Measurements from ENCODE around the gene OCRL.

Gene OCRL

DNA sequence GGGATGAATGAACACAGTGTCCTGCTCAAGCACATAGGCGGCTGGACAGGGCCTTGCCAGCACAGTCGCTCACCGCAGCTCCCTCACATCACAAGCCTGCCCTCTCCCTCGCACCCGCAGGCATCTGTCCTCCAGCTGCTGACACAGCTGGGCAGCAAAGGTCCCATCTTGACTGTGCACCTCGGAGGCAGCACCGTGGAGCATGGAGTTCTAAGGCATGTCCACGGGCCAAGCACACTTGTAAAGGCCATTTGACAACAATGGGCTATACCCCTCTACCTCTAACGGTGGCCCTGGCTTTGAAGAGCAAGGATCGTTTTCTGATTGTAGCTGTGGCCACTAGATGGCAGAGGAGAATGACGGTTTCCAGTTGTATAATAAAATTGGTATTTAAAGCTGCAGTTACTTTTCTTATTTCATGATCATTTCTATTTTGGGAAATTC, 60.9 kb downstream of the OCRL start:
- H3K27ac Mint-ChIP-seq: peak overlapping the region in 1 of 3 experiments; percentile 78

DNA sequence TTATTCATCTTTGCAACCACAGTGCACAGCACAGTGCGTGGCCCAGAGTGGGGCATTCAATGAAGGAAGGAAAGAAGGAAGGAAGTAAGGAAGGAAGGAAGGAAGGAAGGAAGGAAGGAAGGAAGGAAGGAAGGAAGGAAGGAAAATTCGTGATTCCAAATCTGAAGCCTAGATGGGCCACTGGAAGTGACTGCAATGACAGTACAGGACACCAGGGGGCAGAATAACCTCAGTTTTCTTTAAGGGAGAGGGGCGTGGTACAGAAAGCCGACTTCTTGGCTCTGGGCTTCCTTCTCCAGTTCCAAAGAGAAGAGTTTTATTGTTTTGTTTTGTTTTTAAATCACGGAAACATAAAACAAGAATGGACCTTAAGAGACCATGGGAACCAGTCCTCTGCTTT, 66.9 kb downstream of the OCRL start:
- no peaks in the 10 kb centered on the region for H3K9me3 Mint-ChIP-seq
- no peak overlapping the region for H3K4me3 Mint-ChIP-seq
- peak overlapping the region in 1 of 3 experiments; percentile 1 for H3K27ac Mint-ChIP-seq
- peaks cover 18% of the 10 kb centered on the region for H3K27me3 Mint-ChIP-seq (ENCODE audit: low read depth)
- TF ChIP-seq, protein P1, sequence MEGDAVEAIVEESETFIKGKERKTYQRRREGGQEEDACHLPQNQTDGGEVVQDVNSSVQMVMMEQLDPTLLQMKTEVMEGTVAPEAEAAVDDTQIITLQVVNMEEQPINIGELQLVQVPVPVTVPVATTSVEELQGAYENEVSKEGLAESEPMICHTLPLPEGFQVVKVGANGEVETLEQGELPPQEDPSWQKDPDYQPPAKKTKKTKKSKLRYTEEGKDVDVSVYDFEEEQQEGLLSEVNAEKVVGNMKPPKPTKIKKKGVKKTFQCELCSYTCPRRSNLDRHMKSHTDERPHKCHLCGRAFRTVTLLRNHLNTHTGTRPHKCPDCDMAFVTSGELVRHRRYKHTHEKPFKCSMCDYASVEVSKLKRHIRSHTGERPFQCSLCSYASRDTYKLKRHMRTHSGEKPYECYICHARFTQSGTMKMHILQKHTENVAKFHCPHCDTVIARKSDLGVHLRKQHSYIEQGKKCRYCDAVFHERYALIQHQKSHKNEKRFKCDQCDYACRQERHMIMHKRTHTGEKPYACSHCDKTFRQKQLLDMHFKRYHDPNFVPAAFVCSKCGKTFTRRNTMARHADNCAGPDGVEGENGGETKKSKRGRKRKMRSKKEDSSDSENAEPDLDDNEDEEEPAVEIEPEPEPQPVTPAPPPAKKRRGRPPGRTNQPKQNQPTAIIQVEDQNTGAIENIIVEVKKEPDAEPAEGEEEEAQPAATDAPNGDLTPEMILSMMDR (IDR thresholded peaks at IDR 0.05; ENCODE audit: unreplicated experiment in 3 of 3): peak; percentile 78 to 85 (median 84)
- peaks cover 5% of the 10 kb centered on the region for H3K36me3 Mint-ChIP-seq (ENCODE audit: low read depth)
- H3K4me1 Mint-ChIP-seq: peaks cover 19% of the 10 kb centered on the region

More for the DNA sequence above, 60.9 kb downstream of the OCRL start:
- TF ChIP-seq, protein P1 (IDR thresholded peaks at IDR 0.05; ENCODE audit: unreplicated experiment in 3 of 3): peak; percentile 65 to 69 (median 67)
- Mint-ChIP-seq H3K4me3 (no peak overlapping the region), H3K4me1 (peaks cover 12% of the 10 kb centered on the region), H3K9me3 (no peaks in the 10 kb centered on the region), H3K27me3 (ENCODE audit: low read depth) (peaks cover 4% of the 10 kb centered on the region), H3K36me3 (ENCODE audit: low read depth) (peaks cover 21% of the 10 kb centered on the region)

DNA sequence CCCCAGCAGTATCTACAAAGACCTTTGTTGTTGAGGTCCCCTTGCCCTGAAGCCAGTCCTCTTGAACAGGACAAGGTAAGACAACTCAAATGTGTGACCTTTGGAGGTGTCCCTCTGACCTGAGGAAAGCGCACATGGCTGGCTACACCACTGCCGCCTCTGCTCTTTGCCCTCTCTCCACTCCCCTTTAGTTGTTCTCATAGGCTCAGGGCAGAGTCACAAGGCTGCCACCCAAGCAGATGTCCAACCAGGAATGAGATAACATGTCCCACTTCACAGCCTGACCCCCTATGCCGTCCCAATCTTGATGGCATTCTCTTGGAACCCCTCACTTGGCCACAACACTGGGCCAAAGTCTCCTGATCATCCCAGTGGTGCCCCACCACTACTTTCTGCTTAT, 68.4 kb downstream of the OCRL start:
- Mint-ChIP-seq H3K4me1 (peaks cover 19% of the 10 kb centered on the region), H3K36me3 (ENCODE audit: low read depth) (no peaks in the 10 kb centered on the region), H3K9me3 (no peaks in the 10 kb centered on the region), H3K27me3 (ENCODE audit: low read depth) (peaks cover 18% of the 10 kb centered on the region), H3K27ac (no peak overlapping the region), H3K4me3 (no peak overlapping the region)
- TF ChIP-seq, protein P1 (IDR thresholded peaks at IDR 0.05; ENCODE audit: unreplicated experiment in 3 of 3): no peak

- H3K36me3 Mint-ChIP-seq (ENCODE audit: low read depth): no peaks in the 10 kb centered on the region
- H3K27ac Mint-ChIP-seq: no peak overlapping the region
- peaks cover 18% of the 10 kb centered on the region for H3K27me3 Mint-ChIP-seq (ENCODE audit: low read depth)
- TF ChIP-seq, protein P1 (IDR thresholded peaks at IDR 0.05; ENCODE audit: unreplicated experiment in 3 of 3): no peak
- H3K9me3 Mint-ChIP-seq: no peaks in the 10 kb centered on the region
- peaks cover 16% of the 10 kb centered on the region for H3K4me1 Mint-ChIP-seq
- no peak overlapping the region for H3K4me3 Mint-ChIP-seq
Measured at GRCh38 chrX:129609395-129609794, 69.3 kb downstream of the OCRL start.

GRCh38 chrX:129612396-129612795, 72.3 kb downstream of the OCRL start:
- H3K27me3 Mint-ChIP-seq (ENCODE audit: low read depth): peaks cover 16% of the 10 kb centered on the region
- H3K9me3 Mint-ChIP-seq: no peaks in the 10 kb centered on the region
- peaks cover 8% of the 10 kb centered on the region for H3K4me1 Mint-ChIP-seq
- TF ChIP-seq, protein P1 (IDR thresholded peaks at IDR 0.05; ENCODE audit: unreplicated experiment in 3 of 3): no peak
- H3K27ac Mint-ChIP-seq: no peak overlapping the region
- H3K36me3 Mint-ChIP-seq (ENCODE audit: low read depth): no peaks in the 10 kb centered on the region
- no peak overlapping the region for H3K4me3 Mint-ChIP-seq

DNA sequence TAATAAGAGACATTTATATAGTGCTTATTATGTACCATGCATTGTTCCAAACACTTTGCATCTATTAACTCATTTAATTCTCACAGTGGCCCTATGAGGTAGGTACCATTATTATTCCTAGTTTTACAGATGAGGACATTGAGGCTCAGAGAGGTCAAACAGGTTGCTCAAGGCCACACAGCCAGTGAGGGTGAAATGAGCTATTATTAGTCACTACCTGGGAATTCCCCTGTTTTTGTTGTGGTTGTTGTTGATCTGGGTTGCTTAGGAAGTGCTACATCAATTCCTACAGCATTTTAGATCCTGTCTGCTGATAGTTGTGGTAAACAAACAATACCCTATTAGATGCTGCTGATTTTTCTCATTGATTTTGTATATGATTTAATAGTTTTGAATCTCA, 73.5 kb downstream of the OCRL start:
- H3K4me1 Mint-ChIP-seq: peaks cover 11% of the 10 kb centered on the region
- TF ChIP-seq, protein P1 (IDR thresholded peaks at IDR 0.05; ENCODE audit: unreplicated experiment in 3 of 3): no peak
- peaks cover 11% of the 10 kb centered on the region for H3K27me3 Mint-ChIP-seq (ENCODE audit: low read depth)
- no peaks in the 10 kb centered on the region for H3K36me3 Mint-ChIP-seq (ENCODE audit: low read depth)
- H3K9me3 Mint-ChIP-seq: peaks cover 3% of the 10 kb centered on the region
- no peak overlapping the region for H3K4me3 Mint-ChIP-seq
- no peak overlapping the region for H3K27ac Mint-ChIP-seq

Measured in nephron (organoid).